ENCODE results near the gene AP3B1.

AP3B1 gene

GRCh38 chr5:78064941-78065472 is 229.5 kb downstream of the AP3B1 start:
- no peak for TF ChIP-seq CTCF (IDR thresholded peaks at IDR 0.05; ENCODE audit: low read depth, low read length, missing control alignments)
- no peak for DNase-seq (ENCODE audit: low read depth)
- H3K4me3 ChIP-seq (ENCODE audit: low read depth, low read length) = no peak overlapping the region

GRCh38 chr5:78063495-78063894 is 231.0 kb downstream of the AP3B1 start:
- no peak for TF ChIP-seq CTCF (IDR thresholded peaks at IDR 0.05; ENCODE audit: low read depth, low read length, missing control alignments)
- no peak for DNase-seq (ENCODE audit: low read depth)
- H3K4me3 ChIP-seq (ENCODE audit: low read depth, low read length) = no peak overlapping the region

GRCh38 chr5:78062645-78063044 is 231.9 kb downstream of the AP3B1 start:
- no peak for TF ChIP-seq CTCF (IDR thresholded peaks at IDR 0.05; ENCODE audit: low read depth, low read length, missing control alignments)
- no peak for DNase-seq (ENCODE audit: low read depth)
- H3K4me3 ChIP-seq (ENCODE audit: low read depth, low read length) = no peak overlapping the region

GRCh38 chr5:78060421-78060820 is 234.1 kb downstream of the AP3B1 start:
- TF ChIP-seq CTCF (IDR thresholded peaks at IDR 0.05; ENCODE audit: low read depth, low read length, missing control alignments) = no peak
- no peak overlapping the region for H3K4me3 ChIP-seq (ENCODE audit: low read depth, low read length)
- DNase-seq (ENCODE audit: low read depth) = no peak

- no peak for DNase-seq (ENCODE audit: low read depth)
- H3K4me3 ChIP-seq (ENCODE audit: low read depth, low read length) = no peak overlapping the region
- TF ChIP-seq CTCF (IDR thresholded peaks at IDR 0.05; ENCODE audit: low read depth, low read length, missing control alignments) = no peak
Measured at GRCh38 chr5:78058625-78059024, 235.9 kb downstream of the AP3B1 start.

GRCh38 chr5:78056901-78057514 is 237.5 kb downstream of the AP3B1 start:
- H3K4me3 ChIP-seq (ENCODE audit: low read depth, low read length) = no peak overlapping the region
- no peak for DNase-seq (ENCODE audit: low read depth)
- no peak for TF ChIP-seq CTCF (IDR thresholded peaks at IDR 0.05; ENCODE audit: low read depth, low read length, missing control alignments)

- TF ChIP-seq CTCF (IDR thresholded peaks at IDR 0.05; ENCODE audit: low read depth, low read length, missing control alignments) = no peak
- DNase-seq (ENCODE audit: low read depth) = no peak
- no peak overlapping the region for H3K4me3 ChIP-seq (ENCODE audit: low read depth, low read length)
Measured at GRCh38 chr5:78056053-78056452, 238.4 kb downstream of the AP3B1 start.
